Liver (tissue), 9 donors: ENCODE data around the gene TCEA3. TPM values are rescaled to one million over a fixed set of nuclear protein-coding genes. Genes with fewer than 3 reads are reported as not detected.
"Not testable (repeated sequence)": the region's sequence is repeated elsewhere in the genome, so short reads cannot be mapped to it uniquely, and the experiment has no call there.

Experiments
- DNase-seq: peaks from one replicate; pipeline ENCODE4 v3.0.0-alpha.2; 2017; ENCODE audit warnings: low spot score
- H3K27ac ChIP-seq, 2 donors: one replicate each; pipeline ENCODE4 v1.7.0; 2013; ENCODE audit warnings: inconsistent platforms in 2 of 2, low read length in 2 of 2, control low read depth in 1 of 2, low read depth in 1 of 2, mild to moderate bottlenecking in 1 of 2
- H3K27me3 ChIP-seq, 4 donors: one replicate each; pipeline versions ENCODE4 v1.6.1 to v1.7.0; 2013; ENCODE audit warnings: low read length in 3 of 4, inconsistent platforms in 1 of 4, mild to moderate bottlenecking in 1 of 4, moderate library complexity in 1 of 4; ENCODE audit not compliant: control insufficient read depth in 4 of 4, insufficient read depth in 4 of 4
- H3K36me3 ChIP-seq, 4 donors: one replicate each; pipeline versions ENCODE4 v1.6.1 to v1.7.0; 2013; ENCODE audit warnings: low read length in 3 of 4, mild to moderate bottlenecking in 3 of 4, low read depth in 1 of 4, moderate library complexity in 1 of 4; ENCODE audit not compliant: control insufficient read depth in 4 of 4, insufficient read depth in 3 of 4
- H3K4me1 ChIP-seq, 4 donors: one replicate each; pipeline versions ENCODE4 v1.6.1 to v1.7.0; 2013; ENCODE audit warnings: low read length in 3 of 4, mild to moderate bottlenecking in 3 of 4, moderate library complexity in 1 of 4; ENCODE audit not compliant: control insufficient read depth in 4 of 4, insufficient read depth in 4 of 4
- H3K4me3 ChIP-seq, 3 donors: one replicate each; pipeline versions ENCODE4 v1.6.1 to v1.7.0; 2013; ENCODE audit warnings: low read length in 3 of 3, control low read depth in 1 of 3, low read depth in 1 of 3, mild to moderate bottlenecking in 1 of 3
- H3K9ac ChIP-seq, 2 donors: one replicate each; pipeline ENCODE4 v1.7.0; 2013; ENCODE audit warnings: low read length in 2 of 2, mild to moderate bottlenecking in 2 of 2, moderate library complexity in 2 of 2, control low read depth in 1 of 2, low read depth in 1 of 2
- H3K9me3 ChIP-seq, 4 donors: one replicate each; pipeline versions ENCODE4 v1.6.1 to v1.7.0; 2013; ENCODE audit warnings: low read length in 3 of 4; ENCODE audit not compliant: control insufficient read depth in 4 of 4
- EGR1 ChIP-seq, 2 donors: IDR thresholded peaks; 2 replicates each; pipeline ENCODE4 v1.6.1; 2016 to 2018; ENCODE audit warnings: antibody characterized with exemption in 2 of 2, low read depth in 2 of 2
- FOXA2 ChIP-seq: IDR thresholded peaks from 2 replicates; pipeline ENCODE4 v1.6.1; 2016; ENCODE audit warnings: antibody characterized with exemption
- GABPA ChIP-seq, 2 donors: IDR thresholded peaks in 1 of 2; conservative IDR thresholded peaks in 1 of 2; 2 replicates each; pipeline ENCODE4 v1.6.1; 2016; ENCODE audit warnings: antibody characterized with exemption in 2 of 2, mild to moderate bottlenecking in 1 of 2, moderate library complexity in 1 of 2
- HNF4A ChIP-seq, 2 donors: conservative IDR thresholded peaks; 2 replicates each; pipeline ENCODE4 v1.6.1; 2016; ENCODE audit warnings: antibody characterized with exemption in 2 of 2, mild to moderate bottlenecking in 2 of 2
- HNF4G ChIP-seq: IDR thresholded peaks from 2 replicates; pipeline ENCODE4 v1.6.1; 2016; ENCODE audit warnings: antibody characterized with exemption
- JUND ChIP-seq, 2 donors: IDR thresholded peaks; 2 replicates each; pipeline ENCODE4 v1.6.1; 2016; ENCODE audit warnings: antibody characterized with exemption in 2 of 2
- NR2F2 ChIP-seq: IDR thresholded peaks from 2 replicates; pipeline ENCODE4 v1.6.1; 2016; ENCODE audit warnings: antibody characterized with exemption
- RAD21 ChIP-seq, 2 donors: IDR thresholded peaks; 2 replicates each; pipeline ENCODE4 v1.6.1; 2016; ENCODE audit warnings: antibody characterized with exemption in 2 of 2, mild to moderate bottlenecking in 2 of 2
- RXRA ChIP-seq, 2 donors: IDR thresholded peaks; 2 replicates each; pipeline ENCODE4 v1.6.1; 2017 to 2018; ENCODE audit warnings: antibody characterized with exemption in 2 of 2, mild to moderate bottlenecking in 1 of 2
- SP1 ChIP-seq: IDR thresholded peaks from 2 replicates; pipeline ENCODE4 v1.6.1; 2018; ENCODE audit warnings: antibody characterized with exemption, mild to moderate bottlenecking
- ZBTB33 ChIP-seq: IDR thresholded peaks from 2 replicates; pipeline ENCODE4 v1.6.1; 2016; ENCODE audit warnings: antibody characterized with exemption
- WGBS: extraction: QIAGEN DNeasy Blood & Tissue Kit; methylation state at CpG from one replicate; pipeline ENCODE4 v1.1.7; 2013; 5-methylcytosine and 5-hydroxymethylcytosine counted together
- polyA plus RNA-seq, 2 donors: library from polyadenylated mRNA; stranded (reverse) in 1 of 2; unstranded in 1 of 2; fragments of 200-250 nt in 1 of 2; fragments of >200 nt in 1 of 2; fragmentation: Nextera tagmentation in 1 of 2; extraction: Ambion mirVana in 1 of 2; gene quantifications; one replicate each; pipeline versions ENCODE4 v1.2.1 to v1.2.3, GENCODE V29; 2013 to 2015
- total RNA-seq, 2 donors: library from RNA; depleted of rRNA; stranded (reverse); fragments of >200 nt; gene quantifications; one replicate each; pipeline ENCODE4 v1.2.3, GENCODE V29; 2014
- TF ChIP-seq, protein P1 (sequence below): IDR thresholded peaks from 2 replicates; pipeline ENCODE4 v1.6.1; 2016; ENCODE audit warnings: antibody characterized with exemption
- TF ChIP-seq, protein P2 (sequence below): IDR thresholded peaks from 2 replicates; pipeline ENCODE4 v1.6.1; 2016; ENCODE audit warnings: antibody characterized with exemption, mild to moderate bottlenecking
- donor health status: healthy.
- donor health status: healthy.
- donor health status: healthy.
- donor health status: healthy.
- donor health status: healthy.

Gene TCEA3
- total and polyA plus RNA-seq, 4 donors, result 29.6 to 142 (median 47.6) TPM

DNA sequence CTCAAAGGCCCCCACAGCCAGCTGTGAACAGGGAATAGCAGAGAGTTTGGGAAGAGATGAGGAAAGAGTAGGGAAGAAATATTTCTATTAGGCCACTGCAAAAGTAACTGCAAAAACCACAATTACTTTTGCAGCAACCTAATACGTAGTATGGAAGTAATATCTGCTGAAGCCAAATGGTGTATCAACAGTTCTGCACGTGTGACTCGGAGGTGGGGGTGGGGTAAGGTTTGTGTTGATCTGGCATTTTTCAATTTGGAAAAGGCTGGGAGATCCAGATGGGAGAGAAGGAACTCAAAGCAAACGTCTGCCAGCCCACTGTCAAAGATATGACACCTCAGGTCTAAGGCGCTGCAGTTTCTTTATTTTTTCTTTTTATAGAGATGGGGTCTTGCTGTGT, 43.8 kb downstream of the TCEA3 start (continued):
- TF ChIP-seq EGR1 (IDR thresholded peaks at IDR 0.05; ENCODE audit: low read depth in 2 of 2) (no peak), SP1 (no peak), HNF4G (no peak), HNF4A (conservative IDR thresholded peaks at IDR 0.05) (no peak), FOXA2 (no peak), RXRA (IDR thresholded peaks at IDR 0.05) (no peak), ZBTB33 (no peak), RAD21 (IDR thresholded peaks at IDR 0.05) (no peak), GABPA (IDR thresholded peaks at IDR 0.05 in 1 of 2, conservative IDR thresholded peaks at IDR 0.05 in 1 of 2) (no peak), JUND (IDR thresholded peaks at IDR 0.05) (no peak)

DNA sequence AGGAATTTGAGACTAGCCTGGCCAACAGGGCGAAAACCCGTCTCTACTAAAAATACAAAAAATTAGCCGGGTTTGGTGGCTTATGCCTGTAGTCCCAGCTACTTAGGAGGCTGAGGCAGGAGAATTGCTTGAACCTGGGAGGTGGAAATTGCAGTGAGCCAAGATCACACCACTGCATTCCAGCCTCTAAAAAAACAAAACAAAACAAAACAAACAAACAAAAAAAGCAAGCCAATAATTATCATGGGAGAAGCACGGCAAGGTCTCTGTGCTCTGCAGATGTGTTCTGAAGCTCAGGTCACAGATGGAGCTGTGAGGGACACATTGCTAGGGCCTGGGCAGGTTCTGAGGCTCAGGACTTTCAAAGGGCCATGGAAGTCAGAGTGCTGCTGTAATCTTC, 44.3 kb downstream of the TCEA3 start:
- H3K4me3 ChIP-seq, H3K4me1 ChIP-seq, H3K9me3 ChIP-seq, H3K9ac ChIP-seq, DNase-seq, H3K27ac ChIP-seq, H3K27me3 ChIP-seq: not testable (repeated sequence)
- peaks cover 4 to 28% (median 17%) of the 10 kb centered on the region in 4 donors for H3K36me3 ChIP-seq
- WGBS, result 61% methylated on average over 4 of the region's 4 CpGs

DNA sequence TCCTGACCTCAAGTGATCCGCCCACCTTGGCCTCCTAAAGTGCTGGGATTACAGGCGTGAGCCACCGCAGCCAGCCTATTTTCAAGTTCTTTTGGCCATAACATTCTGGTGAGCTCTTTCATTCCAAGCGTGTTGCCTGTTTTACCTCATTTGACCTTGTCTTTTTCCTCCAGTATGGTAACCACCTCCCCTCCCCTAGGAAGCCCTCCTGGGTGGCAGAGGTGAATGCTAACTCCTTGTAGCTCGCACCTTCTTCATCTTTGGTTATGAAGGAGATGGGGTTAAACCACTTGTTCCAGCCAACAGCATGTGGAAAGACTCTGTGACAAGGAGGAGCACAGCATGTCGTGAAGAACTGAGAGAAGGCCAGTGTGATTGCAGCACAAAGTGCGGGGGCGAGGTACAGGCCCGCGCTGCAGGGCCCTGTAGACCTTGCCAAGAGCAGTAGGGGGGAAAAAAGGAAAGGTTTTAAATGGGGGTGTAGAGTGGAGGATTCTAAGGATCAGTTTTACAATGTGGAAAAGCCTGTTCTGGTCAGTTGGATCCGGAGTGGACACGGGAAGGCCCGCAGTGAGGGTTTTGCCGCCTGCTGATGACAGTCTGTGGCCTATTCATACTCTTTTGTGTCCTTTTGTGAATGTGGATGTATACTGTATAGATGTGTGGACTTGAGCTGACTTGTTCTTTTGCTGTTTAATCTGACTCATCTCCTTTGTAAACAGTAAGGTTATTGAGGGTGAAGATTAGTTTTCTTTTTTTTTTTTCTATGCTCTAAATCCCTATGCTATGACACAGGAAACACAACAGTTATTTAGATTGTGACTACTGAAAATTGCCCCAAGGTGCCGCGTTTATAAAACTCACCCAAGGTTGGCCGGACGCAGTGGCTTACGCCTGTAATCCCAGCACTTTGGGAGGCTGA, 47.4 kb downstream of the TCEA3 start:
- no peak overlapping the region for H3K9ac ChIP-seq
- H3K9me3 ChIP-seq, result no peaks in the 10 kb centered on the region
- H3K27me3 ChIP-seq, result no peaks in the 10 kb centered on the region
- no peak for DNase-seq
- no peak overlapping the region for H3K27ac ChIP-seq
- peaks cover 0 to 3% (median 0%) of the 10 kb centered on the region in 4 donors for H3K4me1 ChIP-seq
- H3K4me3 ChIP-seq, result no peak overlapping the region
- WGBS, result 80% methylated on average over 19 of the region's 19 CpGs
- TF ChIP-seq, protein P1, sequence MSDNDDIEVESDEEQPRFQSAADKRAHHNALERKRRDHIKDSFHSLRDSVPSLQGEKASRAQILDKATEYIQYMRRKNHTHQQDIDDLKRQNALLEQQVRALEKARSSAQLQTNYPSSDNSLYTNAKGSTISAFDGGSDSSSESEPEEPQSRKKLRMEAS, result no peak
- TF ChIP-seq HNF4G, result no peak
- peak in 1 of 2 donors; percentile 53 for TF ChIP-seq EGR1 (IDR thresholded peaks at IDR 0.05; ENCODE audit: low read depth in 2 of 2)
- no peak for TF ChIP-seq NR2F2
- no peak for TF ChIP-seq RAD21 (IDR thresholded peaks at IDR 0.05)
- TF ChIP-seq JUND (IDR thresholded peaks at IDR 0.05), result no peak
- TF ChIP-seq, protein P2, sequence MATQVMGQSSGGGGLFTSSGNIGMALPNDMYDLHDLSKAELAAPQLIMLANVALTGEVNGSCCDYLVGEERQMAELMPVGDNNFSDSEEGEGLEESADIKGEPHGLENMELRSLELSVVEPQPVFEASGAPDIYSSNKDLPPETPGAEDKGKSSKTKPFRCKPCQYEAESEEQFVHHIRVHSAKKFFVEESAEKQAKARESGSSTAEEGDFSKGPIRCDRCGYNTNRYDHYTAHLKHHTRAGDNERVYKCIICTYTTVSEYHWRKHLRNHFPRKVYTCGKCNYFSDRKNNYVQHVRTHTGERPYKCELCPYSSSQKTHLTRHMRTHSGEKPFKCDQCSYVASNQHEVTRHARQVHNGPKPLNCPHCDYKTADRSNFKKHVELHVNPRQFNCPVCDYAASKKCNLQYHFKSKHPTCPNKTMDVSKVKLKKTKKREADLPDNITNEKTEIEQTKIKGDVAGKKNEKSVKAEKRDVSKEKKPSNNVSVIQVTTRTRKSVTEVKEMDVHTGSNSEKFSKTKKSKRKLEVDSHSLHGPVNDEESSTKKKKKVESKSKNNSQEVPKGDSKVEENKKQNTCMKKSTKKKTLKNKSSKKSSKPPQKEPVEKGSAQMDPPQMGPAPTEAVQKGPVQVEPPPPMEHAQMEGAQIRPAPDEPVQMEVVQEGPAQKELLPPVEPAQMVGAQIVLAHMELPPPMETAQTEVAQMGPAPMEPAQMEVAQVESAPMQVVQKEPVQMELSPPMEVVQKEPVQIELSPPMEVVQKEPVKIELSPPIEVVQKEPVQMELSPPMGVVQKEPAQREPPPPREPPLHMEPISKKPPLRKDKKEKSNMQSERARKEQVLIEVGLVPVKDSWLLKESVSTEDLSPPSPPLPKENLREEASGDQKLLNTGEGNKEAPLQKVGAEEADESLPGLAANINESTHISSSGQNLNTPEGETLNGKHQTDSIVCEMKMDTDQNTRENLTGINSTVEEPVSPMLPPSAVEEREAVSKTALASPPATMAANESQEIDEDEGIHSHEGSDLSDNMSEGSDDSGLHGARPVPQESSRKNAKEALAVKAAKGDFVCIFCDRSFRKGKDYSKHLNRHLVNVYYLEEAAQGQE, result no peak
- peaks cover 0 to 6% (median 4%) of the 10 kb centered on the region in 4 donors for H3K36me3 ChIP-seq

DNA sequence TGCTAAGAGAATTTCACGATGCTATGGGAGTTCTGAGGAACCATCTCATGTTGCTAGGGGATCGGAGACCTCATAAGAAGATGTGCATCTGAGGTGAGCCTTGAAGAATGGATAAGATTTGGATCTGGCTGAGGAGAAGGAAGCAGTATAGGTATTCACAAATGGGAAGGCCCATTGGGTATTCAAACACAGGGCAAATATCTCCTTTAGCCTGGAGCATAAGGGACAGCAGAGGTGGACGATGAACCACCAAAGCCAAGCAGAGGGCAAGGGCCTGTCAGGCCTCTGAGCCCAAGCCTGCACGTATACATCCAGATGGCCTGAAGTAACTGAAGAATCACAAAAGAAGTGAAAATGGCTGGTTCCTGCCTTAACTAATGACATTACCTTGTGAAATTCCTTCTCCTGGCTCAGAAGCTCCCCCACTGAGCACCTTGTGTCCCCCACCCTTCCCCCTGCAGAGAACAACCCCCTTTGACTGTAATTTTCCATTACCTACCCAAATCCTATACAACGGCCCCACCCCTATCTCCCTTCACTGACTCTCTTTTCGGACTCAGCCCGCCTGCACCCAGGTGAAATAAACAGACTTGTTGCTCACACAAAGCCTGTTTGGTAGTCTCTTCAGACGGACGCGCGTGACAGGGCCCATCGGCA, 50.3 kb downstream of the TCEA3 start:
- not testable (repeated sequence) for H3K9me3 ChIP-seq, H3K27ac ChIP-seq, H3K4me3 ChIP-seq, H3K36me3 ChIP-seq, H3K9ac ChIP-seq, H3K27me3 ChIP-seq, DNase-seq
- WGBS, result 94% methylated on average over 12 of the region's 12 CpGs
- peaks cover 3 to 21% (median 18%) of the 10 kb centered on the region in 4 donors for H3K4me1 ChIP-seq
